HFF-Myc (cell line): ENCODE results near the gene MIA2.

Experiments used
- DNase-seq: peaks from one replicate; pipeline ENCODE4 v3.0.0-alpha.2; 2011; ENCODE audit warnings: low read depth; ENCODE audit errors: extremely low read depth
- H3K4me3 ChIP-seq: replicated peaks from 2 replicates; pipeline ENCODE4 v1.5.1; 2011; ENCODE audit warnings: low read depth, mild to moderate bottlenecking, control low read depth, low read length
- TF ChIP-seq, protein P1 (sequence below): IDR thresholded peaks from 2 replicates; pipeline ENCODE4 v1.5.1; 2012; ENCODE audit warnings: mild to moderate bottlenecking, low read depth, low read length, control low read depth; ENCODE audit errors: missing control alignments

The MIA2 gene

GRCh38 chr14:39302124-39302810 lies 68.6 kb downstream of the MIA2 start:
- TF ChIP-seq, protein P1, sequence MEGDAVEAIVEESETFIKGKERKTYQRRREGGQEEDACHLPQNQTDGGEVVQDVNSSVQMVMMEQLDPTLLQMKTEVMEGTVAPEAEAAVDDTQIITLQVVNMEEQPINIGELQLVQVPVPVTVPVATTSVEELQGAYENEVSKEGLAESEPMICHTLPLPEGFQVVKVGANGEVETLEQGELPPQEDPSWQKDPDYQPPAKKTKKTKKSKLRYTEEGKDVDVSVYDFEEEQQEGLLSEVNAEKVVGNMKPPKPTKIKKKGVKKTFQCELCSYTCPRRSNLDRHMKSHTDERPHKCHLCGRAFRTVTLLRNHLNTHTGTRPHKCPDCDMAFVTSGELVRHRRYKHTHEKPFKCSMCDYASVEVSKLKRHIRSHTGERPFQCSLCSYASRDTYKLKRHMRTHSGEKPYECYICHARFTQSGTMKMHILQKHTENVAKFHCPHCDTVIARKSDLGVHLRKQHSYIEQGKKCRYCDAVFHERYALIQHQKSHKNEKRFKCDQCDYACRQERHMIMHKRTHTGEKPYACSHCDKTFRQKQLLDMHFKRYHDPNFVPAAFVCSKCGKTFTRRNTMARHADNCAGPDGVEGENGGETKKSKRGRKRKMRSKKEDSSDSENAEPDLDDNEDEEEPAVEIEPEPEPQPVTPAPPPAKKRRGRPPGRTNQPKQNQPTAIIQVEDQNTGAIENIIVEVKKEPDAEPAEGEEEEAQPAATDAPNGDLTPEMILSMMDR: no peak
- no peak for DNase-seq
- H3K4me3 ChIP-seq: no peak overlapping the region

- DNase-seq: no peak
- no peak overlapping the region for H3K4me3 ChIP-seq
- TF ChIP-seq, protein P1: no peak
Observed at GRCh38 chr14:39303115-39303514, 69.4 kb downstream of the MIA2 start.

GRCh38 chr14:39307815-39308214 lies 74.1 kb downstream of the MIA2 start:
- H3K4me3 ChIP-seq: no peak overlapping the region
- no peak for DNase-seq
- TF ChIP-seq, protein P1: no peak

GRCh38 chr14:39310051-39310450 lies 76.3 kb downstream of the MIA2 start:
- DNase-seq: no peak
- TF ChIP-seq, protein P1: no peak

GRCh38 chr14:39315859-39316444 lies 82.2 kb downstream of the MIA2 start:
- TF ChIP-seq, protein P1: no peak
- H3K4me3 ChIP-seq: no peak overlapping the region
- no peak for DNase-seq

More at GRCh38 chr14:39310051-39310450, 76.3 kb downstream of the MIA2 start:
- no peak overlapping the region for H3K4me3 ChIP-seq

GRCh38 chr14:39316830-39317553 lies 83.3 kb downstream of the MIA2 start:
- no peak for DNase-seq
- TF ChIP-seq, protein P1: no peak
- H3K4me3 ChIP-seq: no peak overlapping the region
